Anterior cingulate cortex (tissue), 58 donors: ENCODE measurements around the gene ARMC12.
A peak's percentile ranks its signal among the peaks of the same experiment; 100 is the strongest.
"Not testable (repeated sequence)": the region's sequence is repeated elsewhere in the genome, so short reads cannot be mapped to it uniquely, and the experiment has no call there.

ENCODE experiments used
- DNase-seq, 58 donors: peaks; one replicate each; lab custom pipeline; 2025; lab: John Stamatoyannopoulos, UW

The ARMC12 gene

GRCh38 chr6:35731736-35732532 is 4.9 kb upstream of the ARMC12 start:
- peak in 57 of 58 donors; percentile 46 to 94 (median 83) for DNase-seq

- DNase-seq = no peak
Measured at GRCh38 chr6:35733633-35734032, 3.2 kb upstream of the ARMC12 start.

- not testable (repeated sequence) for DNase-seq
Measured at GRCh38 chr6:35734319-35734718, 2.5 kb upstream of the ARMC12 start.

- DNase-seq = no peak
Measured at GRCh38 chr6:35735452-35735851, 1.4 kb upstream of the ARMC12 start.

- peak in 51 of 58 donors; percentile 15 to 80 (median 50) for DNase-seq
Measured at GRCh38 chr6:35736253-35736894, 458 bp upstream of the ARMC12 start.

GRCh38 chr6:35737413-35738211 is 780 bp downstream of the ARMC12 start:
- peak in 8 of 58 donors; percentile 7 to 83 (median 12) for DNase-seq

GRCh38 chr6:35739645-35740524 is 3.1 kb downstream of the ARMC12 start:
- no peak for DNase-seq

- DNase-seq = no peak
Measured at GRCh38 chr6:35742842-35743241, 6.0 kb downstream of the ARMC12 start.

- DNase-seq = no peak
Measured at GRCh38 chr6:35745509-35745908, 8.7 kb downstream of the ARMC12 start.

GRCh38 chr6:35746516-35746915 is 9.7 kb downstream of the ARMC12 start:
- DNase-seq = no peak

GRCh38 chr6:35747877-35748276 is 11.0 kb downstream of the ARMC12 start:
- no peak for DNase-seq

- no peak for DNase-seq
Measured at GRCh38 chr6:35750557-35750956, 13.7 kb downstream of the ARMC12 start.

GRCh38 chr6:35751594-35751993 is 14.8 kb downstream of the ARMC12 start:
- no peak for DNase-seq

GRCh38 chr6:35752330-35752729 is 15.5 kb downstream of the ARMC12 start:
- DNase-seq = no peak

GRCh38 chr6:35754452-35755277 is 17.8 kb downstream of the ARMC12 start:
- DNase-seq = peak in 10 of 58 donors; percentile 5 to 52 (median 18)

- DNase-seq = no peak
Measured at GRCh38 chr6:35755278-35755924, 18.6 kb downstream of the ARMC12 start.

- peak in 1 of 58 donors; percentile 9 for DNase-seq
Measured at GRCh38 chr6:35757456-35758123, 20.8 kb downstream of the ARMC12 start.

GRCh38 chr6:35759426-35759825 is 22.6 kb downstream of the ARMC12 start:
- DNase-seq = no peak
